ENCODE measurements around the gene TNFRSF12A.
"Not testable (repeated sequence)": the region's sequence is repeated elsewhere in the genome, so short reads cannot be mapped to it uniquely, and the experiment has no call there.

Gene TNFRSF12A

GRCh38 chr16:3069146-3069545, 49.0 kb downstream of the TNFRSF12A start:
- DNase-seq = not testable (repeated sequence)

GRCh38 chr16:3070608-3071111, 50.5 kb downstream of the TNFRSF12A start:
- DNase-seq = no peak

GRCh38 chr16:3071655-3072054, 51.5 kb downstream of the TNFRSF12A start:
- no peak for DNase-seq
